ENCODE results near the gene IL3. TPM values are rescaled to one million over a fixed set of nuclear protein-coding genes. Genes with fewer than 3 reads are reported as not detected.

Gene IL3
- total and polyA plus RNA-seq, 12 donors: not detected

DNA sequence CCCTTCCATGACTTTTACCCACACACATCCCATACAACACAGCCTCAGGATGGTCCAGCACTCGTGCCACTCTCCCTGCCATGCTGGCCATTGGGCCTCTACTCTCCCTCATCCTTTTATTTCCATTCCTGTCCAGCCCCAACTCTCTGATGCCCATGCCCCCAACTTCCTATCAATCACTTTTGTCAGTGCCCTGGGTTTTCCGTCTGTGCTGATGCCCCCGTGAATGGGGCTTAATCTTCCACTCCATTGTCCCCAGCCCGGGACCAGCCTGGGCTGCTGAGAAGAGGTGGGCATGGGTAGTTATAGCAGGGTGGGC, 36.4 kb upstream of the IL3 start:
- 60 to 80% methylated on average over 4 of the region's 4 CpGs for WGBS, 2 donors
- ATAC-seq (no peak), DNase-seq (no peak)
- H3K4me1 ChIP-seq: peaks cover 0 to 4% (median 0%) of the 10 kb centered on the region in 9 donors
- intact Hi-C loops (cut with DNase I): no loop called here
- peaks cover 0 to 25% (median 7%) of the 10 kb centered on the region in 7 donors for H3K27me3 ChIP-seq
- H3K4me3 ChIP-seq: no peak overlapping the region
- no peaks in the 10 kb centered on the region for H3K36me3 ChIP-seq
- no peak overlapping the region for H3K27ac ChIP-seq
- TF ChIP-seq, protein P1, sequence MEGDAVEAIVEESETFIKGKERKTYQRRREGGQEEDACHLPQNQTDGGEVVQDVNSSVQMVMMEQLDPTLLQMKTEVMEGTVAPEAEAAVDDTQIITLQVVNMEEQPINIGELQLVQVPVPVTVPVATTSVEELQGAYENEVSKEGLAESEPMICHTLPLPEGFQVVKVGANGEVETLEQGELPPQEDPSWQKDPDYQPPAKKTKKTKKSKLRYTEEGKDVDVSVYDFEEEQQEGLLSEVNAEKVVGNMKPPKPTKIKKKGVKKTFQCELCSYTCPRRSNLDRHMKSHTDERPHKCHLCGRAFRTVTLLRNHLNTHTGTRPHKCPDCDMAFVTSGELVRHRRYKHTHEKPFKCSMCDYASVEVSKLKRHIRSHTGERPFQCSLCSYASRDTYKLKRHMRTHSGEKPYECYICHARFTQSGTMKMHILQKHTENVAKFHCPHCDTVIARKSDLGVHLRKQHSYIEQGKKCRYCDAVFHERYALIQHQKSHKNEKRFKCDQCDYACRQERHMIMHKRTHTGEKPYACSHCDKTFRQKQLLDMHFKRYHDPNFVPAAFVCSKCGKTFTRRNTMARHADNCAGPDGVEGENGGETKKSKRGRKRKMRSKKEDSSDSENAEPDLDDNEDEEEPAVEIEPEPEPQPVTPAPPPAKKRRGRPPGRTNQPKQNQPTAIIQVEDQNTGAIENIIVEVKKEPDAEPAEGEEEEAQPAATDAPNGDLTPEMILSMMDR (IDR thresholded peaks at IDR 0.05): no peak
- no peaks in the 10 kb centered on the region for H3K9me3 ChIP-seq

DNA sequence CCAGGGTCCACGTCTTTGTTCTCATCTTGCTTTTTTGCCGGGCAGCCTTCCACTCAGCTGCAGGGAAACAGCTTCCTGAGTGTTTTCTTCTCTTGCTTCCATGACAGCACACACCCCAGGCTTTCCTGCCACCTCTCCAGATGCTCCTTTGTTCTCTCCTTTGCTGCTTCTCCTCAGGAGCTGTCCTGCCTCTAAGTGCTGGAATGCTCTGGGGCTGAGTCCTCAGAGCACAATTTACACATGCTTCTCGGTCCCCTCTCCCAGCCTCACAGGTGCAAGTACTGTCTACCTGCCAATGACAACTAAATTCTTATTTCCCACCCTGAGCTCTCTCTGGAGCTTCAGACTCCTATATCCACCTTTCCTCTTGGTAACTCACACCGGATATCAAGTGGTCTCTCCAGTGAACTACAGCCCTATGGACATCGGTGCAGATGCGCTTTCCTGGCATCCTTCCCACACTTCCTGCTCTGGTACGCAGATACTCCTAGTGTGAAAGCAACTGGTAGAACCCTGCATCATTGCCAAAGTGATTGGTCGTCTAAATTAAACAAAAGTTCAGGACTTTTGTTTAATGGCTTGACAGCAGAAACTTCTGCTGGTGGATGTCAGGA, 35.6 kb upstream of the IL3 start:
- TF ChIP-seq, protein P1 (IDR thresholded peaks at IDR 0.05): no peak
- ATAC-seq (no peak), DNase-seq (no peak)
- peaks cover 0 to 23% (median 7%) of the 10 kb centered on the region in 7 donors for H3K27me3 ChIP-seq
- no peak overlapping the region for H3K4me3 ChIP-seq
- intact Hi-C loops (cut with DNase I): no loop called here
- H3K27ac ChIP-seq: no peak overlapping the region
- H3K4me1 ChIP-seq: peaks cover 0 to 4% (median 0%) of the 10 kb centered on the region in 9 donors
- no peaks in the 10 kb centered on the region for H3K36me3 ChIP-seq
- no peaks in the 10 kb centered on the region for H3K9me3 ChIP-seq
- 57 to 66% methylated on average over 8 of the region's 8 CpGs for WGBS, 2 donors

DNA sequence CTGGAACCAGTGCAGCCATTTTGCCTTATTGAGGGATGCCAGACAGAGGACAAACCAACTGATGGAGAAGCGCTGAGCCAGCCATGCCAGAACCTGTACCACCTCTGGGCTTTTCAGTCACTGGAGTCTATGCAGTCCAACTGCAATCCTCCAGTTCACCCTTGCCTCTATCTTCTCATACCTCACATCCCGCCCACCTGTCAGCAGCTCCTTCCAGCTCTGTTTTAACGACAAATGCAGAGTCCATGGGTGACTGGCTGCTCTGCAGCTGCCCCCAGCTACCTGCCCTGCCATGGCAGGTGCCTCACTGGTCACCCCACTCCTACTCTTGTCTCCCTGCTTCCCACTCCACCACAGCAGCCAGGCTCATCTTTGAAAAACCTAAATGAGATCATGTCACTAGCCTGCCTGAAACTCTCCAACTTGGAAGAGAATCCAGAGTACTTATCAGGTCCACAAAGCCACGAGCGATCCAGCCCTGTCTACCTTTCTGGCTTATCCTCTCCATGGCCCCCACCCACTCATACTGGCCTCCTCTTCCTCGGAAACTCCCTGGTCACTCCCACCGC, 35.0 kb upstream of the IL3 start:
- DNase-seq (no peak), ATAC-seq (no peak)
- TF ChIP-seq, protein P1 (IDR thresholded peaks at IDR 0.05): no peak
- intact Hi-C loops (cut with DNase I): no loop called here
- Histone ChIP-seq H3K4me1 (peaks cover 0 to 1% (median 0%) of the 10 kb centered on the region in 9 donors), H3K4me3 (no peak overlapping the region), H3K27ac (no peak overlapping the region), H3K27me3 (peaks cover 0 to 23% (median 7%) of the 10 kb centered on the region in 7 donors), H3K9me3 (no peaks in the 10 kb centered on the region), H3K36me3 (no peaks in the 10 kb centered on the region)
- 74 to 75% methylated on average over 7 of the region's 7 CpGs for WGBS, 2 donors

DNA sequence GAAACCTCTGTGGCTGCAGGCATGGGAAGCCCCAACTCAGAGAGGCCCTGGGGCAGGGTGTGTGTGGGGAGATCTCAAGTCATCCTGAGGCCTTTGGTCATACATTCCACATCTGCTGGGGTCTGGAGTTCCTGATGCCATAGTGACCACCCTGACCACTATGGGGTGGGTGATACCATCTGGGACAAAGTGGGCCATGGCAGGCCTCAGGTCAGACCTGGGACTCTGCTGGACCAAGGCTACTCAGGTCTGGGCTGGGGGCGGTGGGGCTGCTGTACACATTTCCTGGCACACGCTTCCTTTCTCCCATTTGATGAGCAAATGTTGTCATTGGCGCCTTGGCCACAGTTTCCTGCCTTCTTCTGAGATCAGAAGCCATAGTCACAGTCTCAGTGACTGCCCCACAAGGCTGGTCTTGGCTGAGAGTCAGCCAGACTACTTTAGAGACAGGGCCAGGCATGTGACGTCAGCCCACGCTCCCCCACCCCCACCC, 33.9 kb upstream of the IL3 start:
- WGBS, 2 donors: 67 to 70% methylated on average over 5 of the region's 5 CpGs
- Histone ChIP-seq H3K4me3 (no peak overlapping the region), H3K27me3 (peaks cover 0 to 19% (median 5%) of the 10 kb centered on the region in 7 donors), H3K36me3 (no peaks in the 10 kb centered on the region), H3K27ac (no peak overlapping the region), H3K4me1 (no peaks in the 10 kb centered on the region), H3K9me3 (no peaks in the 10 kb centered on the region)
- TF ChIP-seq, protein P1 (IDR thresholded peaks at IDR 0.05): no peak
- no peak for ATAC-seq
- no peak for DNase-seq
- intact Hi-C loops (cut with DNase I): no loop called here
